HCT116 (cell line): ENCODE measurements around the gene GTF3C1. TPM values are rescaled to one million over a fixed set of nuclear protein-coding genes. Genes with fewer than 3 reads are reported as not detected.

Experiments used
- ATAC-seq: fragments of 200-7000 bp; cut with Tn5 transposase; 2 replicates; pipeline ENCODE4 v1.9.1; 2020; ENCODE audit warnings: mild to moderate bottlenecking, moderate library complexity
- BruUV-seq: library from RNA; stranded (reverse); fragments of 400-500 nt; replicated peaks from 2 replicates; lab custom pipeline; 2021; lab: Mats Ljungman, UMichigan
- CTCF ChIA-PET: fragments of 300-600 bp; sonication (Branson Sonifier 250); formaldehyde crosslinking; loops from one replicate; lab custom pipeline; 2021; ENCODE audit warnings: antibody characterized with exemption; lab: Charles Lee
- POLR2A ChIA-PET: fragments of 300-600, 350-600 bp; sonication (Branson Sonifier 250); formaldehyde crosslinking; loops from one replicate; lab custom pipeline; 2021; ENCODE audit warnings: antibody characterized with exemption; lab: Charles Lee
- RAD21 ChIA-PET, 2 experiments: fragments of 300-600 bp; sonication (Branson Sonifier 250); formaldehyde crosslinking; loops; one replicate each; lab custom pipeline; 2023; ENCODE audit warnings: low total read pairs in 2 of 2; ENCODE audit not compliant: uncharacterized antibody in 2 of 2, unreplicated experiment in 2 of 2, low non-redundant PET in 1 of 2; lab: Charles Lee
- DNase-seq: peaks from one replicate; pipeline ENCODE4 v3.0.0-alpha.2; 2010; ENCODE audit warnings: low read depth, low spot score
- H2AFZ ChIP-seq: fragments of 200-600 bp; shearing (Covaris generic), sonication (generic); 2 replicates; pipeline ENCODE4 v1.6.1; 2017; ENCODE audit warnings: low read depth, mixed run types, mixed read lengths, antibody characterized with exemption, low read length; ENCODE audit not compliant: poor library complexity, severe bottlenecking
- H3K27ac ChIP-seq: 2 replicates; pipeline ENCODE4 v1.5.1; 2012; ENCODE audit warnings: low read depth, low read length
- H3K27me3 ChIP-seq: fragments of 200-600 bp; sonication (generic); 2 replicates; pipeline ENCODE4 v1.6.1; 2016; ENCODE audit warnings: mixed run types, low read length, mixed read lengths; ENCODE audit not compliant: insufficient read depth
- H3K36me3 ChIP-seq, 2 experiments: fragments of 200-500 bp in 1 of 2; fragments of 200-600 bp in 1 of 2; sonication (Bioruptor generic) in 1 of 2; sonication (generic) in 1 of 2; 2 replicates each; pipeline versions ENCODE4 v1.5.1 to v1.6.1; 2014 to 2016; ENCODE audit warnings: low read length in 2 of 2, inconsistent platforms in 1 of 2, mixed read lengths in 1 of 2, mixed run types in 1 of 2; ENCODE audit not compliant: insufficient read depth in 2 of 2, control insufficient read depth in 1 of 2
- H3K4me1 ChIP-seq, 2 experiments: fragments of 200-600 bp in 1 of 2; sonication (generic) in 1 of 2; 2 replicates each; pipeline versions ENCODE4 v1.5.1 to v1.6.1; 2012 to 2017; ENCODE audit warnings: low read length in 2 of 2, inconsistent platforms in 1 of 2, mild to moderate bottlenecking in 1 of 2, mixed read lengths in 1 of 2, mixed run types in 1 of 2, moderate library complexity in 1 of 2; ENCODE audit not compliant: insufficient read depth in 2 of 2, control insufficient read depth in 1 of 2
- H3K4me2 ChIP-seq: fragments of 200-600 bp; sonication (generic); 2 replicates; pipeline ENCODE4 v1.6.1; 2017; ENCODE audit warnings: mixed run types, low read length, mixed read lengths
- H3K4me3 ChIP-seq, 2 experiments: fragments of 200-600 bp in 1 of 2; sonication (generic) in 1 of 2; replicated peaks in 1 of 2; 2 replicates each; pipeline ENCODE4 v1.5.1; 2011 to 2016; ENCODE audit warnings: low read length in 2 of 2, control low read depth in 1 of 2, low read depth in 1 of 2, mild to moderate bottlenecking in 1 of 2, mixed read lengths in 1 of 2, mixed run types in 1 of 2
- H3K79me2 ChIP-seq: fragments of 200-600 bp; sonication (generic); 2 replicates; pipeline ENCODE4 v1.6.1; 2017; ENCODE audit warnings: mild to moderate bottlenecking, mixed run types, low read length, moderate library complexity, mixed read lengths; ENCODE audit not compliant: insufficient read depth
- H3K9ac ChIP-seq: fragments of 200-600 bp; sonication (generic); 2 replicates; pipeline ENCODE4 v1.6.1; 2016; ENCODE audit warnings: low read length, mixed read lengths
- H3K9me2 ChIP-seq: fragments of 200-600 bp; sonication (generic), shearing (Covaris generic); 2 replicates; pipeline ENCODE4 v1.6.1; 2017; ENCODE audit warnings: mixed run types, mild to moderate bottlenecking, moderate library complexity; ENCODE audit not compliant: insufficient read depth
- H3K9me3 ChIP-seq, 2 experiments: fragments of 200-500 bp in 1 of 2; fragments of 200-600 bp in 1 of 2; sonication (Bioruptor generic) in 1 of 2; sonication (generic) in 1 of 2; 2 replicates each; pipeline ENCODE4 v1.6.1; 2014 to 2017; ENCODE audit warnings: low read length in 2 of 2, mixed read lengths in 2 of 2, inconsistent platforms in 1 of 2, low read depth in 1 of 2, mild to moderate bottlenecking in 1 of 2, mixed run types in 1 of 2, moderate library complexity in 1 of 2; ENCODE audit not compliant: control insufficient read depth in 1 of 2, insufficient read depth in 1 of 2
- H4K20me1 ChIP-seq: fragments of 200-600 bp; sonication (generic), shearing (Covaris generic); 2 replicates; pipeline ENCODE4 v1.6.1; 2017; ENCODE audit warnings: mixed run types, mild to moderate bottlenecking, moderate library complexity; ENCODE audit not compliant: insufficient read depth
- EGR1 ChIP-seq: IDR thresholded peaks from 2 replicates; pipeline ENCODE4 v1.6.1; 2012; ENCODE audit warnings: low read depth
- EZH2 ChIP-seq: fragments of 200-600 bp; sonication (generic); IDR thresholded peaks from 2 replicates; pipeline ENCODE4 v1.6.1; 2017; ENCODE audit warnings: antibody characterized with exemption, mixed run types
- POLR2AphosphoS5 ChIP-seq: IDR thresholded peaks from 2 replicates; pipeline ENCODE4 v1.6.1; 2011; ENCODE audit warnings: mild to moderate bottlenecking, low read depth, low read length, moderate library complexity
- SRF ChIP-seq: IDR thresholded peaks from 2 replicates; pipeline ENCODE4 v1.6.1; 2012; ENCODE audit warnings: low read depth
- ZFX ChIP-seq: fragments of 450-650 bp; IDR thresholded peaks from 2 replicates; pipeline ENCODE4 v1.6.1; 2017
- intact Hi-C: fragments of 100-400 bp; cut with micrococcal nuclease; formaldehyde crosslinking; loops from 2 replicates; pipeline ENCODE4 v1.10.0; 2022
- total RNA-seq: library from RNA; stranded (reverse); gene quantifications from one replicate; pipeline ENCODE4 v1.2.1, GENCODE V29; 2021; ENCODE audit not compliant: unreplicated experiment
- TF ChIP-seq, protein P1 (sequence below), 3 experiments: fragments of 200-600 bp in 1 of 3; sonication (generic) in 1 of 3; IDR thresholded peaks in 2 of 3; conservative IDR thresholded peaks in 1 of 3; 2 replicates each; pipeline ENCODE4 v1.5.1; 2012 to 2017; ENCODE audit warnings: low read depth in 2 of 3, low read length in 2 of 3, antibody characterized with exemption in 1 of 3, borderline replicate concordance in 1 of 3, control low read depth in 1 of 3, mild to moderate bottlenecking in 1 of 3, mixed read lengths in 1 of 3, mixed run types in 1 of 3, moderate library complexity in 1 of 3; ENCODE audit not compliant: insufficient read depth in 1 of 3
- TF ChIP-seq, protein P2 (sequence below): IDR thresholded peaks from 2 replicates; pipeline ENCODE4 v1.6.1; 2012

The GTF3C1 gene
- total RNA-seq, 1 experiment from 2014 or later: 97.5 TPM

DNA sequence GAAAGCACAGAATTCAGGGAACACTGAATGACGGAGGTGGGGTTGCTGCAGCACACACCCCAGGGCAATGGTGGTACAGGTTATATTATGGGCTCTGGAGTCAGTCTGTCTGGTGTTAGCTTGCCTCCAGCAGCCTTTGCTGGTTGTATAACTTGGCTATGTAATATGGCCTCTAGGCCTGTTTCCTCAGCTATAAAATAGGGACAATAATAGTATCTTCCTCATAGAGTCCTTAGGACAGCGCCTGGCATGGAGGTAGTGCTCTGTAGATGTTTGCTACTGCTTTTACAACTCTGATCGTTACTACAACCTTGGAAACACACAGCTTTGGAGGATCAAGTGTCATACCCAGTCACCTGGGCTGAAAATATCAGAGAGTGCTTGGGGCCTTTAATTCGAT, 31.5 kb downstream of the GTF3C1 start (continued):
- TF ChIP-seq, protein P1, sequence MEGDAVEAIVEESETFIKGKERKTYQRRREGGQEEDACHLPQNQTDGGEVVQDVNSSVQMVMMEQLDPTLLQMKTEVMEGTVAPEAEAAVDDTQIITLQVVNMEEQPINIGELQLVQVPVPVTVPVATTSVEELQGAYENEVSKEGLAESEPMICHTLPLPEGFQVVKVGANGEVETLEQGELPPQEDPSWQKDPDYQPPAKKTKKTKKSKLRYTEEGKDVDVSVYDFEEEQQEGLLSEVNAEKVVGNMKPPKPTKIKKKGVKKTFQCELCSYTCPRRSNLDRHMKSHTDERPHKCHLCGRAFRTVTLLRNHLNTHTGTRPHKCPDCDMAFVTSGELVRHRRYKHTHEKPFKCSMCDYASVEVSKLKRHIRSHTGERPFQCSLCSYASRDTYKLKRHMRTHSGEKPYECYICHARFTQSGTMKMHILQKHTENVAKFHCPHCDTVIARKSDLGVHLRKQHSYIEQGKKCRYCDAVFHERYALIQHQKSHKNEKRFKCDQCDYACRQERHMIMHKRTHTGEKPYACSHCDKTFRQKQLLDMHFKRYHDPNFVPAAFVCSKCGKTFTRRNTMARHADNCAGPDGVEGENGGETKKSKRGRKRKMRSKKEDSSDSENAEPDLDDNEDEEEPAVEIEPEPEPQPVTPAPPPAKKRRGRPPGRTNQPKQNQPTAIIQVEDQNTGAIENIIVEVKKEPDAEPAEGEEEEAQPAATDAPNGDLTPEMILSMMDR (IDR thresholded peaks at IDR 0.05 in 2 of 3, conservative IDR thresholded peaks at IDR 0.05 in 1 of 3; ENCODE audit: borderline replicate concordance in 1 of 3, insufficient read depth in 1 of 3, low read depth in 2 of 3, low read length in 2 of 3): no peak
- TF ChIP-seq EZH2 (no peak), POLR2AphosphoS5 (no peak), EGR1 (no peak)
- TF ChIP-seq, protein P2, sequence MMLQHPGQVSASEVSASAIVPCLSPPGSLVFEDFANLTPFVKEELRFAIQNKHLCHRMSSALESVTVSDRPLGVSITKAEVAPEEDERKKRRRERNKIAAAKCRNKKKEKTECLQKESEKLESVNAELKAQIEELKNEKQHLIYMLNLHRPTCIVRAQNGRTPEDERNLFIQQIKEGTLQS: no peak

DNA sequence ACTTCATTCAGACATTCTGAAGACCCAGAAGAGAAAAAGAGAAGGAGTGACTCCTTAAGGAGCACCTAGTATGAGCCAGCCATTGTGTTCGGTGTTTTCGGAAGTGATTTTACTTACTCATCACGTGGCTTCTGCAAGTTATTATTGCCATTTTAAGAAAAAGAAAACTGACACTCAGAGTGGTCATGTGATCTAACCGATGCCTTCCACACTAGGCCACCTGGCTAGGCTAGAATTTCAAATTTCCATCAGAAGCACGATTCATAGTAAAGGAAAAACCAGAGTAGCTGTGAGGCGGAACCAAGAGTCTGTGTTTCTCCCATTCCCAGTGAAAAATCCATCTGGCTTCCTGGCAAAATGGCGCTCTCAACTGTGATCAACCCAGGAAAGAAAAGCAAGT, 32.0 kb downstream of the GTF3C1 start:
- Histone ChIP-seq H3K36me3 (peaks cover 8 to 17% of the 10 kb centered on the region in 2 experiments; a peak in 3 of 4 replicates), H3K79me2 (peaks cover 5% of the 10 kb centered on the region; the same call in 1 of the 2 replicates), H3K9ac (no peak overlapping the region), H3K9me2 (no peaks in the 10 kb centered on the region), H3K4me3 (no peak overlapping the region), H3K4me1 (no peaks in the 10 kb centered on the region), H4K20me1 (no peaks in the 10 kb centered on the region), H3K4me2 (no peak overlapping the region), H3K27me3 (no peaks in the 10 kb centered on the region), H2AFZ (no peak overlapping the region), H3K9me3 (no peaks in the 10 kb centered on the region), H3K27ac (no peak overlapping the region)
- ATAC-seq (no peak), DNase-seq (no peak)
- TF ChIP-seq SRF (no peak), ZFX (no peak)
- TF ChIP-seq, protein P2: no peak
- CTCF ChIA-PET: no interaction called here
- POLR2A ChIA-PET: no interaction called here
- RAD21 ChIA-PET: no interaction called here
- no TSS peak for BruUV-seq
- intact Hi-C loops: loop anchor here (5.0 kb wide), 1 partner anchor 350 kb away; no protein-coding TSS in a partner anchor
